Adipose tissue (tissue), 3 donors: ENCODE results near the gene BARX1. TPM values are rescaled to one million over a fixed set of nuclear protein-coding genes. Genes with fewer than 3 reads are reported as not detected.

Source experiments
- H3K27ac ChIP-seq: one replicate; pipeline ENCODE4 v1.5.1; 2013; ENCODE audit warnings: low read depth, low read length
- WGBS, 3 donors: extraction: QIAGEN DNeasy Blood & Tissue Kit; methylation state at CpG; one replicate each; pipeline ENCODE4 v1.1.7; 2013; 5-methylcytosine and 5-hydroxymethylcytosine counted together
- polyA plus RNA-seq, 3 donors: library from polyadenylated mRNA; stranded (reverse); fragments of 200-250 nt; gene quantifications; one replicate each; pipeline ENCODE4 v1.2.3, GENCODE V29; 2013
- donor health status: healthy with polysubstance abuse.
- donor health status: Bipolar disorder and iron deficiency.
- donor health status: healthy.

BARX1 gene
- polyA plus RNA-seq, 3 donors, result 0.51 to 40.7 (median 6.8) TPM

GRCh38 chr9:93907551-93908199 lies 47.5 kb downstream of the BARX1 start:
- 70 to 94% (median 93%) methylated on average over 5 of the region's 5 CpGs for WGBS, 3 donors
- no peak overlapping the region for H3K27ac ChIP-seq

- WGBS, 3 donors, result 62 to 75% (median 67%) methylated on average over 10 of the region's 10 CpGs
- H3K27ac ChIP-seq, result no peak overlapping the region
These were observed 48.8 kb downstream of the BARX1 start for GRCh38 chr9:93906195-93906880.

- no peak overlapping the region for H3K27ac ChIP-seq
- WGBS, 3 donors, result 89 to 94% (median 91%) methylated on average over 10 of the region's 10 CpGs
These were observed 49.6 kb downstream of the BARX1 start for GRCh38 chr9:93905473-93906133.

GRCh38 chr9:93904649-93905472 lies 50.3 kb downstream of the BARX1 start:
- WGBS, 3 donors, result 81 to 88% (median 83%) methylated on average over 12 of the region's 12 CpGs
- no peak overlapping the region for H3K27ac ChIP-seq

GRCh38 chr9:93903886-93904648 lies 51.1 kb downstream of the BARX1 start:
- H3K27ac ChIP-seq, result no peak overlapping the region
- 86 to 88% (median 88%) methylated on average over 10 of the region's 10 CpGs for WGBS, 3 donors

GRCh38 chr9:93902780-93903655 lies 52.1 kb downstream of the BARX1 start:
- H3K27ac ChIP-seq, result no peak overlapping the region
- WGBS, 3 donors, result 79 to 84% (median 84%) methylated on average over 12 of the region's 12 CpGs

GRCh38 chr9:93902051-93902779 lies 52.9 kb downstream of the BARX1 start:
- 86 to 89% (median 87%) methylated on average over 10 to 11 of the region's 11 CpGs for WGBS, 3 donors
- H3K27ac ChIP-seq, result no peak overlapping the region

Other genes with a start within 250 kb of the BARX1 start
- 1 to 10 TPM; 2.1 to 4.4 (median 3.6) TPM for gene PTPDC1, start 129.1 kb upstream of the BARX1 start, polyA plus RNA-seq